ENCODE data around the gene LHX1. TPM values are rescaled to one million over a fixed set of nuclear protein-coding genes. Genes with fewer than 3 reads are reported as not detected.

The LHX1 gene
- total and polyA plus RNA-seq, 4 donors: not detected

GRCh38 chr17:36980280-36980761, 43.0 kb downstream of the LHX1 start:
- no peaks in the 10 kb centered on the region for H3K36me3 ChIP-seq (ENCODE audit: control insufficient read depth in 4 of 4, insufficient read depth in 3 of 4, low read depth in 1 of 4, low read length in 3 of 4)
- H3K9ac ChIP-seq (ENCODE audit: low read depth in 1 of 2, low read length in 2 of 2): no peak overlapping the region
- WGBS: 21% methylated on average over 2 of the region's 2 CpGs
- no peaks in the 10 kb centered on the region for H3K27me3 ChIP-seq (ENCODE audit: control insufficient read depth in 4 of 4, insufficient read depth in 4 of 4, low read length in 3 of 4)
- no peak overlapping the region for H3K4me3 ChIP-seq (ENCODE audit: low read depth in 1 of 3, low read length in 3 of 3)
- TF ChIP-seq CTCF (IDR thresholded peaks at IDR 0.05; ENCODE audit: low read depth, low read length, missing input control): no peak
- H3K27ac ChIP-seq (ENCODE audit: low read depth in 1 of 2, low read length in 2 of 2): no peak overlapping the region
- H3K9me3 ChIP-seq (ENCODE audit: control insufficient read depth in 4 of 4, low read length in 3 of 4): no peaks in the 10 kb centered on the region
- H3K4me1 ChIP-seq (ENCODE audit: control insufficient read depth in 4 of 4, insufficient read depth in 4 of 4, low read length in 3 of 4): peaks cover 0 to 4% (median 0%) of the 10 kb centered on the region in 4 donors
- no peak for DNase-seq (ENCODE audit: low spot score)

- TF ChIP-seq TAF1 (conservative IDR thresholded peaks at IDR 0.05) (no peak), RXRA (IDR thresholded peaks at IDR 0.05) (no peak), FOXA2 (IDR thresholded peaks at IDR 0.05) (no peak), HNF4A (conservative IDR thresholded peaks at IDR 0.05) (no peak), CTCF (IDR thresholded peaks at IDR 0.05; ENCODE audit: low read depth, low read length, missing input control) (no peak), MAX (IDR thresholded peaks at IDR 0.05) (no peak), FOXA1 (IDR thresholded peaks at IDR 0.05) (no peak), YY1 (IDR thresholded peaks at IDR 0.05) (no peak), JUND (IDR thresholded peaks at IDR 0.05) (no peak), ATF3 (IDR thresholded peaks at IDR 0.05) (no peak)
- H3K27me3 ChIP-seq (ENCODE audit: control insufficient read depth in 4 of 4, insufficient read depth in 4 of 4, low read length in 3 of 4): no peaks in the 10 kb centered on the region
- H3K27ac ChIP-seq (ENCODE audit: low read depth in 1 of 2, low read length in 2 of 2): no peak overlapping the region
- H3K4me1 ChIP-seq (ENCODE audit: control insufficient read depth in 4 of 4, insufficient read depth in 4 of 4, low read length in 3 of 4): peaks cover 0 to 2% (median 0%) of the 10 kb centered on the region in 4 donors
- H3K36me3 ChIP-seq (ENCODE audit: control insufficient read depth in 4 of 4, insufficient read depth in 3 of 4, low read depth in 1 of 4, low read length in 3 of 4): peaks cover 1 to 8% (median 5%) of the 10 kb centered on the region in 4 donors
- H3K9me3 ChIP-seq (ENCODE audit: control insufficient read depth in 4 of 4, low read length in 3 of 4): no peaks in the 10 kb centered on the region
- DNase-seq (ENCODE audit: low spot score): no peak
- no peak overlapping the region for H3K4me3 ChIP-seq (ENCODE audit: low read depth in 1 of 3, low read length in 3 of 3)
- H3K9ac ChIP-seq (ENCODE audit: low read depth in 1 of 2, low read length in 2 of 2): no peak overlapping the region
Observed at GRCh38 chr17:36983618-36984017, 46.3 kb downstream of the LHX1 start.

- Histone ChIP-seq H3K36me3 (ENCODE audit: control insufficient read depth in 4 of 4, insufficient read depth in 3 of 4, low read depth in 1 of 4, low read length in 3 of 4) (peaks cover 6 to 28% (median 22%) of the 10 kb centered on the region in 4 donors), H3K27ac (ENCODE audit: low read depth in 1 of 2, low read length in 2 of 2) (no peak overlapping the region), H3K4me1 (ENCODE audit: control insufficient read depth in 4 of 4, insufficient read depth in 4 of 4, low read length in 3 of 4) (no peaks in the 10 kb centered on the region), H3K4me3 (ENCODE audit: low read depth in 1 of 3, low read length in 3 of 3) (no peak overlapping the region), H3K27me3 (ENCODE audit: control insufficient read depth in 4 of 4, insufficient read depth in 4 of 4, low read length in 3 of 4) (no peaks in the 10 kb centered on the region), H3K9me3 (ENCODE audit: control insufficient read depth in 4 of 4, low read length in 3 of 4) (no peaks in the 10 kb centered on the region), H3K9ac (ENCODE audit: low read depth in 1 of 2, low read length in 2 of 2) (no peak overlapping the region)
- no peak for DNase-seq (ENCODE audit: low spot score)
- WGBS: 85% methylated on average over 6 of the region's 6 CpGs
- TF ChIP-seq HNF4A (conservative IDR thresholded peaks at IDR 0.05) (no peak), FOXA2 (IDR thresholded peaks at IDR 0.05) (no peak), RAD21 (IDR thresholded peaks at IDR 0.05) (no peak), GABPA (IDR thresholded peaks at IDR 0.05 in 1 of 2, conservative IDR thresholded peaks at IDR 0.05 in 1 of 2) (no peak), SP1 (IDR thresholded peaks at IDR 0.05) (no peak), ZBTB33 (IDR thresholded peaks at IDR 0.05) (no peak), MAX (IDR thresholded peaks at IDR 0.05) (no peak), NR2F2 (IDR thresholded peaks at IDR 0.05) (no peak), JUND (IDR thresholded peaks at IDR 0.05) (no peak), RXRA (IDR thresholded peaks at IDR 0.05) (no peak), ATF3 (IDR thresholded peaks at IDR 0.05) (no peak), REST (IDR thresholded peaks at IDR 0.05) (no peak), YY1 (IDR thresholded peaks at IDR 0.05) (no peak), TAF1 (conservative IDR thresholded peaks at IDR 0.05) (no peak)
Observed at GRCh38 chr17:36989173-36989572, 51.9 kb downstream of the LHX1 start.
